A673 (cell line): ENCODE results near the gene LENG1.
"Not testable (repeated sequence)": the region's sequence is repeated elsewhere in the genome, so short reads cannot be mapped to it uniquely, and the experiment has no call there.

Experiments
- CTCF ChIP-seq: fragments of 300-800, 200-600 bp; sonication (generic); conservative IDR thresholded peaks from 2 replicates; pipeline ENCODE4 v1.5.1; 2017; ENCODE audit warnings: low read depth, mild to moderate bottlenecking, antibody characterized with exemption, low read length, moderate library complexity, mixed read lengths
- EZH2 ChIP-seq: fragments of 200-600 bp; sonication (generic); IDR thresholded peaks from 2 replicates; pipeline ENCODE4 v1.6.1; 2017; ENCODE audit warnings: borderline replicate concordance, low read depth, mild to moderate bottlenecking, mixed read lengths, antibody characterized with exemption, low read length; ENCODE audit not compliant: poor library complexity, severe bottlenecking

- TF ChIP-seq EZH2, CTCF: not testable (repeated sequence)
These were observed 22.4 kb upstream of the LENG1 start for GRCh38 chr19:54181894-54182293.
